CD4-positive, CD25-positive, alpha-beta regulatory T cell (primary cell): Measurements from ENCODE around the gene FAM210A. TPM values are rescaled to one million over a fixed set of nuclear protein-coding genes. Genes with fewer than 3 reads are reported as not detected.
A peak's percentile ranks its signal among the peaks of the same experiment; 100 is the strongest.

Source experiments
- ATAC-seq, 2 donors: fragments of 150-1000 bp; cut with Tn5 transposase; one replicate each; pipeline ENCODE4 v1.10.0; 2021; ENCODE audit warnings: low read depth in 2 of 2, moderate number of reproducible peaks in 2 of 2, moderate library complexity in 1 of 2
- DNase-seq, 3 donors: peaks; one replicate each; pipeline versions ENCODE4 v3.0.0 to v3.0.0-alpha.2; 2012 to 2022; ENCODE audit warnings: mixed read lengths in 1 of 3
- H3K27ac ChIP-seq: one replicate; pipeline ENCODE4 v1.7.0; 2013; ENCODE audit warnings: mild to moderate bottlenecking, low read length; ENCODE audit not compliant: insufficient read depth, poor library complexity, severe bottlenecking
- H3K27me3 ChIP-seq: one replicate; pipeline ENCODE4 v1.7.0; 2013; ENCODE audit warnings: low read length; ENCODE audit not compliant: control insufficient read depth, insufficient read depth
- H3K36me3 ChIP-seq: one replicate; pipeline ENCODE4 v1.7.0; 2013; ENCODE audit warnings: mild to moderate bottlenecking, low read length, moderate library complexity; ENCODE audit not compliant: control insufficient read depth, insufficient read depth
- H3K4me1 ChIP-seq: 2 replicates; pipeline ENCODE4 v1.7.0; 2013; ENCODE audit warnings: mild to moderate bottlenecking, low read length; ENCODE audit not compliant: insufficient read depth, control insufficient read depth, poor library complexity, severe bottlenecking
- H3K4me3 ChIP-seq: one replicate; pipeline ENCODE4 v1.7.0; 2013; ENCODE audit warnings: low read depth, mild to moderate bottlenecking, low read length, moderate library complexity
- H3K9me3 ChIP-seq, 2 experiments: 1 replicate in 1 of 2; 2 replicates in 1 of 2; pipeline ENCODE4 v1.7.0; 2013; ENCODE audit warnings: low read length in 2 of 2, mild to moderate bottlenecking in 1 of 2, moderate library complexity in 1 of 2; ENCODE audit not compliant: control insufficient read depth in 2 of 2
- H3K27ac Mint-ChIP-seq, 3 donors: one replicate each; pipeline ENCODE4 v1.8.0; 2020 to 2022; ENCODE audit warnings: mild to moderate bottlenecking in 3 of 3, mixed read lengths in 3 of 3, moderate library complexity in 2 of 3
- H3K27me3 Mint-ChIP-seq: one replicate; pipeline ENCODE4 v1.8.0; 2022; ENCODE audit warnings: mild to moderate bottlenecking, mixed read lengths
- H3K36me3 Mint-ChIP-seq: one replicate; pipeline ENCODE4 v1.8.0; 2020; ENCODE audit warnings: mixed read lengths
- H3K4me1 Mint-ChIP-seq, 4 donors: one replicate each; pipeline ENCODE4 v1.8.0; 2020 to 2022; ENCODE audit warnings: mixed read lengths in 4 of 4, mild to moderate bottlenecking in 1 of 4
- H3K4me3 Mint-ChIP-seq, 4 donors: one replicate each; pipeline ENCODE4 v1.8.0; 2020 to 2022; ENCODE audit warnings: mild to moderate bottlenecking in 4 of 4, mixed read lengths in 4 of 4, moderate library complexity in 3 of 4
- H3K9me3 Mint-ChIP-seq, 7 donors: one replicate each; pipeline ENCODE4 v1.8.0; 2020 to 2022; ENCODE audit warnings: mixed read lengths in 7 of 7, mild to moderate bottlenecking in 3 of 7, moderate library complexity in 2 of 7
- polyA plus RNA-seq, 4 donors: library from polyadenylated mRNA; unstranded; fragments of 300-500 nt; fragmentation: Illumina TruSeq; gene quantifications; one replicate each; pipeline ENCODE4 v1.2.3, GENCODE V29; 2021
- total RNA-seq: library from RNA; stranded (reverse); gene quantifications from one replicate; pipeline ENCODE4 v1.2.3, GENCODE V29; 2022

The FAM210A gene
- total and polyA plus RNA-seq, 5 donors from 2014 or later = 6.5 to 19.5 (median 9.4) TPM

GRCh38 chr18:13630716-13631268, 95.6 kb downstream of the FAM210A start:
- H3K27ac ChIP-seq = no peak overlapping the region
- Mint-ChIP-seq H3K27ac (no peak overlapping the region), H3K9me3 (no peaks in the 10 kb centered on the region), H3K4me3 (no peak overlapping the region), H3K27me3 (no peaks in the 10 kb centered on the region), H3K36me3 (peaks cover 11% of the 10 kb centered on the region), H3K4me1 (peaks cover 9 to 40% (median 28%) of the 10 kb centered on the region in 4 donors)
- no peaks in the 10 kb centered on the region for H3K4me1 ChIP-seq
- DNase-seq (no peak), ATAC-seq (no peak)
- H3K9me3 ChIP-seq = no peaks in the 10 kb centered on the region
- no peaks in the 10 kb centered on the region for H3K27me3 ChIP-seq
- H3K36me3 ChIP-seq = peaks cover 9% of the 10 kb centered on the region
- no peak overlapping the region for H3K4me3 ChIP-seq

- H3K27ac Mint-ChIP-seq = peak overlapping the region in 2 of 3 donors; percentile 0 to 43
- H3K9me3 Mint-ChIP-seq = no peaks in the 10 kb centered on the region
- H3K4me3 Mint-ChIP-seq = no peak overlapping the region
- peaks cover 9 to 40% (median 28%) of the 10 kb centered on the region in 4 donors for H3K4me1 Mint-ChIP-seq
- no peaks in the 10 kb centered on the region for H3K4me1 ChIP-seq
- no peaks in the 10 kb centered on the region for H3K27me3 ChIP-seq
- ATAC-seq (peak; percentile 72 to 74), DNase-seq (peak in 2 of 3 donors; percentile 47 to 71)
- no peak overlapping the region for H3K4me3 ChIP-seq
- H3K27ac ChIP-seq = no peak overlapping the region
- H3K27me3 Mint-ChIP-seq = no peaks in the 10 kb centered on the region
- H3K36me3 Mint-ChIP-seq = peaks cover 14% of the 10 kb centered on the region
- H3K9me3 ChIP-seq = no peaks in the 10 kb centered on the region
- peaks cover 9% of the 10 kb centered on the region for H3K36me3 ChIP-seq
Measured at GRCh38 chr18:13629841-13630715, 96.3 kb downstream of the FAM210A start.

GRCh38 chr18:13628211-13628610, 98.1 kb downstream of the FAM210A start:
- no peaks in the 10 kb centered on the region for H3K4me1 ChIP-seq
- Mint-ChIP-seq H3K36me3 (peaks cover 20% of the 10 kb centered on the region), H3K9me3 (no peaks in the 10 kb centered on the region), H3K4me1 (peaks cover 9 to 46% (median 29%) of the 10 kb centered on the region in 4 donors), H3K4me3 (no peak overlapping the region), H3K27me3 (no peaks in the 10 kb centered on the region), H3K27ac (no peak overlapping the region)
- H3K27me3 ChIP-seq = no peaks in the 10 kb centered on the region
- H3K27ac ChIP-seq = no peak overlapping the region
- H3K4me3 ChIP-seq = no peak overlapping the region
- peaks cover 14% of the 10 kb centered on the region for H3K36me3 ChIP-seq
- no peaks in the 10 kb centered on the region for H3K9me3 ChIP-seq
- ATAC-seq (no peak), DNase-seq (no peak)

GRCh38 chr18:13627639-13628038, 98.7 kb downstream of the FAM210A start:
- no peak for DNase-seq
- H3K9me3 Mint-ChIP-seq = no peaks in the 10 kb centered on the region

GRCh38 chr18:13626544-13626908, 99.8 kb downstream of the FAM210A start:
- H3K4me1 Mint-ChIP-seq = peaks cover 9 to 46% (median 29%) of the 10 kb centered on the region in 4 donors

More at GRCh38 chr18:13627639-13628038, 98.7 kb downstream of the FAM210A start:
- Mint-ChIP-seq H3K4me1 (peaks cover 9 to 46% (median 29%) of the 10 kb centered on the region in 4 donors), H3K27me3 (no peaks in the 10 kb centered on the region), H3K36me3 (peaks cover 23% of the 10 kb centered on the region), H3K4me3 (no peak overlapping the region), H3K27ac (peak overlapping the region in 1 of 3 donors; percentile 74)
- peaks cover 18% of the 10 kb centered on the region for H3K36me3 ChIP-seq
- no peak overlapping the region for H3K27ac ChIP-seq
- no peaks in the 10 kb centered on the region for H3K27me3 ChIP-seq
- no peaks in the 10 kb centered on the region for H3K9me3 ChIP-seq
- no peak overlapping the region for H3K4me3 ChIP-seq
- no peak for ATAC-seq
- H3K4me1 ChIP-seq = no peaks in the 10 kb centered on the region

GRCh38 chr18:13625843-13626543, 100.4 kb downstream of the FAM210A start:
- no peak for ATAC-seq
- H3K4me3 Mint-ChIP-seq = peak overlapping the region in 1 of 4 donors; percentile 48

More at GRCh38 chr18:13626544-13626908, 99.8 kb downstream of the FAM210A start:
- Mint-ChIP-seq H3K4me3 (no peak overlapping the region), H3K27ac (peak overlapping the region in 2 of 3 donors; percentile 53 to 86), H3K27me3 (no peaks in the 10 kb centered on the region), H3K9me3 (no peaks in the 10 kb centered on the region), H3K36me3 (peaks cover 20% of the 10 kb centered on the region)
- Histone ChIP-seq H3K36me3 (peaks cover 23% of the 10 kb centered on the region), H3K4me3 (no peak overlapping the region), H3K27ac (no peak overlapping the region), H3K9me3 (no peaks in the 10 kb centered on the region), H3K27me3 (no peaks in the 10 kb centered on the region), H3K4me1 (no peaks in the 10 kb centered on the region)
- ATAC-seq (no peak), DNase-seq (no peak)

GRCh38 chr18:13625355-13625754, 101.0 kb downstream of the FAM210A start:
- Histone ChIP-seq H3K4me3 (no peak overlapping the region), H3K4me1 (no peaks in the 10 kb centered on the region), H3K36me3 (peaks cover 29% of the 10 kb centered on the region), H3K27ac (no peak overlapping the region), H3K9me3 (no peaks in the 10 kb centered on the region), H3K27me3 (no peaks in the 10 kb centered on the region)
- DNase-seq (no peak), ATAC-seq (no peak)
- Mint-ChIP-seq H3K4me3 (no peak overlapping the region), H3K9me3 (no peaks in the 10 kb centered on the region), H3K36me3 (peaks cover 23% of the 10 kb centered on the region), H3K27ac (peak overlapping the region in 2 of 3 donors; percentile 78 to 86), H3K4me1 (peaks cover 5 to 43% (median 29%) of the 10 kb centered on the region in 4 donors), H3K27me3 (no peaks in the 10 kb centered on the region)

More at GRCh38 chr18:13625843-13626543, 100.4 kb downstream of the FAM210A start:
- no peaks in the 10 kb centered on the region for H3K9me3 ChIP-seq
- no peak for DNase-seq
- Mint-ChIP-seq H3K9me3 (no peaks in the 10 kb centered on the region), H3K4me1 (peaks cover 6 to 46% (median 29%) of the 10 kb centered on the region in 4 donors), H3K36me3 (peaks cover 20% of the 10 kb centered on the region), H3K27me3 (no peaks in the 10 kb centered on the region), H3K27ac (peak overlapping the region; percentile 23 to 86 (median 62))
- H3K27me3 ChIP-seq = no peaks in the 10 kb centered on the region
- no peak overlapping the region for H3K27ac ChIP-seq
- H3K4me3 ChIP-seq = no peak overlapping the region
- H3K36me3 ChIP-seq = peaks cover 27% of the 10 kb centered on the region
- no peaks in the 10 kb centered on the region for H3K4me1 ChIP-seq
